ENCODE results near the gene LYL1.

LYL1 gene

DNA sequence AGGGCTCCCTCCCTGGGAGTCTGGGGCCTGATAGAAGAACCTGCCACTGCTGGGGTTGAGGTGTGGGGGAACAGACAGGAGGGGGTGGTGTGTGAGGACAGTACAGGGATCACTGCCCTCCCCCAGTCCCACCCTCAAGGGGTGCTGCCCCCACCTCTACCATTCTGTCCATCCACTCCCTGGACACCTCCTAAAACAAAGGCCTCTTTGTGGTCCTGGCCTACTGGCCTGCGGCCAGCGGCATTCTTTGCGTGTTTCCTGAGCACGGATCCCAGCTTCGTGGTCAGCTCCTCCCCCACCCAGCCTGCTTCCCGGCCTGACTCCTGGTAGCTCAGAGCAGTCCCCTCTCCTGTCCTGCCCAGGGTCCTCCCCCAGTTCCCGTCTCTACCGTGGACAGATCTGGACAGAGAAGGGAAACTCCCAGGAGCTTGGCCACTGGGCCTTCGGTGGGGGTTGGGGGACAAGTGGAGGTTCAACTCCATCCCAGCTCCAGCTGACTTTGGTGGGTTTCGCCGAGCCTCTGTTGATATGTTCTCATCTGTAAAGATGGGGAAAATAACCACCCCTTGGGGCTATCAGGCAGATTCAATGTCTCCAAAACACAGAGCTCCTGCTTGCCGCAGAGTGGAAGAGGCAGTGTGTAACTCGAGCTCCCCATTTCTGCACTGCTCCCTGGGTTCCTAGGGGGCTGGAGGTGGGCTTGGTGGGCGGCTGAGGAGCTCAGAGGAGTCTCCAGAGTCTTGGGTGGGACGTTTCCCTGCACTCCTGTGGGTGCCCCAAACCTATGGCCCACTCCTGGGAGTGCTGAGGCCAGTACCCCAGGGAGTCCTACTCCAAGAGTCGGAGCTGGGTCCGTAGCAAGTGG is 48.7 kb downstream of the LYL1 start:
- DNase-seq: no peak

DNA sequence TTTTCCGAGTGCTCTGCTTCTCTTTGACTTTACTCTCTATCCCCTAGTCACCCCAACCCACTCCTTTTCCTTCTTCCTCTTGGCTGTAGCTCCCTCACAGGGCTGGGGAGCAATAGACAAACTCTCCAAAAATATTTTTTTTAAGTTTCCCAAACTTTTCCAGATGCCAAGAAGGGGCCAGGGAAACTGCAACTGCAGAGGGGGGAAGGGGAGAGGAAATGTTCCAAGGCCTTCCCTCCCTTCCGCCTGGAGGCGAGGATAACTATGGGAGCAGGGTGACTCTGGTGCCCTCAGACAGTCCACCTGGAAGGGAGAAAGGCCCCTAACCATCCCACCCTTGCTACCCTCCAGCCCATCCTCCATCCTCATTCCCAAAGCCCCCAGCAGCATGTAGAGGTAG is 49.4 kb downstream of the LYL1 start:
- DNase-seq: no peak

DNA sequence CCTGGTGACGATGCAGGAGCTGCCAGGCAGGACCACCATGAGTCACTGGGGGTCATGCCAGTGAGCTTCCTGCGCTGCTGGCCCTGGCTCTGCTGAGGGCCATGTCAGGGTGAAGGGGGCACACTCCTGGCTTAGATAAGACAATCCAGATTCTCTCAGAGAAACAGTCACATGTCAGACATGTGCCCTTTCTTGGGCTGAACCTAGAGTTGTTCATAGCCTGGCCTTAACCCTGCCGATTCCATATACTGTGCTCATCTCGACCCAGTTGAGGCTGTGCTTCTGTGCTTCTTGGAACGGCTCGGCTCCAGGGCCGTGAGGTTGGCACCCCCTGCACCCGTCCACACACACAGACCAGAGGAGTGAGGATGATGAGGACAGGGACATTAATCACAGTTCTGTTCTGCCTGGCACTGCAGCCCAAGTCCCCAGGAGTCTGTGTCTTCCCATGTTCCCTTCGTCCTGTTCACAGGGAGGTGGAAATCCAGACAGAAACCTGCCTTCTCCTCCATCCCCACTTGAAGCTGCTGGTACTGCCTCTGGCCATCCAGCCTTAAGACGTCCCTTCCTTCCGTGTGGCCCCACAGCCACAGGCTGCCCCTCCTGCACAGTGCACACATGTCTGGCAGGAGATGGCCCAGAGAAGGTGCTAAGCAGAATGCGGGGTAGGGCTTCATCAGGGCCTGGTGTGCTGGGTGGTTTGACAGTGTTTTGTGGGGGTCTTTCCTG is 50.0 kb downstream of the LYL1 start:
- no peak for DNase-seq

DNA sequence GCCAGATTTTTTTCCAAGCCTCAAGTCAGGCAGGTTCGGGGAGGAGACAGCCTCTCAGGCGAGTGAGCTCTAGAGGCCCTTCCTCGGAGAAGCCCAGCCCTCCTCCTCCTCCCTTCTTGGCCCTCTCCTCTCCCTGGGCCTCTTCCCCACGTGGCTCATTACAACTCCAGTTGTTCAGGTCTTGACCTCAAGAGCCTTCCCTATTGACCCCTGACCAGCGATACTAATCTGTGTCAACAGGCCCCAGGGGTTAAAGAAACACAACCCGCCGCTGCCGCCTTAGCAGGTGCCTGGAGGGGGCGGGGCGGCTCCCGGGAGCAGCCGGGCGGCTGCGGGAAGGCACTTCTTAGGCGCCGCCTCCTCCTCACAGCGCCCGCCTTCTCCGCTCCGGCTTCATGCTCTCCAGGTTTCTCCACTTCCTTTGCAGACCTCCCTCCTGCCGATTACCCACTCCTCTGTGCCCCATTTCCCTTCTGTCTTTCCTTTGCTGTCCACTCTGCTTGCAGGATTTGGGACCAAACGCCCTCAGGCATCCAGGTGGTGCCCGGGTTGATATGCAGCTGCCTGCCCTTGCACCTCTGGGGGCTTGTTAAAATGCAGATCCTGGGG is 51.0 kb downstream of the LYL1 start:
- peak; percentile 58 for DNase-seq

DNA sequence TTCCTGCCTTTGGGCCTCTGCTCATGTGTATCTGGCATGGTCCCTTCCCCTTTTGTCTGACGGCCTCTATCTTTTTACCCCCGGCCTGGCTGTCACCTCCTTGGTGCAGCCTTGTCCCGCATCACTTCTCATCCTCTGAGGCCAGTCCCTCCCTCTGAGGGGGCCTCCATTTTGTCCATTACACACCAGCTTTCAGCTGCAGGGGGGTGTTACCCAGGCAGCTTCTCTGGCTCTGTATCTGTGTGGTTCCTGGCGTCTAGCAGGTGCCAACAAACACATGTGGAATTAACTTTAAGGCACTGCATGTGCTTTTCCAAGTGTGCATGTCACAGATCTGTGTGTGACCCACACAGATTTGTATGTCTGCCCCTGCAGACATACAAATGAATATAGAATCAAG is 52.4 kb downstream of the LYL1 start:
- DNase-seq: no peak
